GM19467 (cell line): ENCODE data around the gene VCAM1.

Experiments
- ATAC-seq: cut with Tn5 transposase; IDR thresholded peaks from one replicate; pipeline ENCODE4 v1.9.1; 2021; ENCODE audit warnings: mild to moderate bottlenecking, moderate library complexity; ENCODE audit not compliant: unreplicated experiment

The VCAM1 gene

GRCh38 chr1:100722221-100722620 lies 2.7 kb downstream of the VCAM1 start:
- ATAC-seq = no peak

- ATAC-seq = no peak
These were observed 4.7 kb downstream of the VCAM1 start for GRCh38 chr1:100724281-100724680.

GRCh38 chr1:100730130-100730529 lies 10.6 kb downstream of the VCAM1 start:
- no peak for ATAC-seq

DNA sequence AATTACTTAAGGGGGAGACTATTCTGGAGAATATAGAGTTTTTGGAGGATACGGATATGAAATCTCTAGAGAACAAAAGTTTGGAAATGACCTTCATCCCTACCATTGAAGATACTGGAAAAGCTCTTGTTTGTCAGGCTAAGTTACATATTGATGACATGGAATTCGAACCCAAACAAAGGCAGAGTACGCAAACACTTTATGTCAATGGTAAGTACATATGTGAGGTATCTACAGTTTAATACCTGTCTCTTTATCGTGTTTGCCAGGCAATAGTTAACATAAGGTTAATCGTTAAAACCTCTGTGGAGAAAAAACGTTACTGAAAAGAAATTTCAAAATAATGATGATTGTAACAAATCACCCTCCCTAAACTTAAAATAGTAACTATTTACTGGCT lies 11.8 kb downstream of the VCAM1 start:
- no peak for ATAC-seq

GRCh38 chr1:100731758-100732157 lies 12.2 kb downstream of the VCAM1 start:
- ATAC-seq = no peak

- no peak for ATAC-seq
These were observed 15.1 kb downstream of the VCAM1 start for GRCh38 chr1:100734676-100735075.

- ATAC-seq = no peak
These were observed 15.7 kb downstream of the VCAM1 start for GRCh38 chr1:100735244-100735643.

GRCh38 chr1:100736324-100736723 lies 16.8 kb downstream of the VCAM1 start:
- ATAC-seq = no peak

- no peak for ATAC-seq
These were observed 17.2 kb downstream of the VCAM1 start for GRCh38 chr1:100736746-100737145.

DNA sequence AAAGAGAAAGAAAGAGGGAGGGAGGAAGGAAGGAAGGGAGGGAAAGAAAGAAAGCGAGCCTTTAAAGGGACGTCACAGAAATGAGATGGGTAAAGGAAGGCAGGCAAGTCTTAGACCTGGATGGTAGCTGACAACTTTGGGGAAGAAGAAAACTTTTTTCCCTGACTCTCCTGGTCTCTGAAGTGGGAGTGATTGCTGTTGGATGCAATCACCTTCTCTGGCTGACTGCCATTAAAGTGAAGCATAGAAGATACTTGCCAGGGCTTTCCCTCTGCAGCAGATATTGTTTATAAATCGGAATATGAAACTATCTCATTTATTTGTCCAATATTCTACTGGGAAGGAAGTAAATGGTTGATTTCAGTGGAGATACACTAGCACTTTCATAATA lies 27.0 kb downstream of the VCAM1 start:
- ATAC-seq = no peak

DNA sequence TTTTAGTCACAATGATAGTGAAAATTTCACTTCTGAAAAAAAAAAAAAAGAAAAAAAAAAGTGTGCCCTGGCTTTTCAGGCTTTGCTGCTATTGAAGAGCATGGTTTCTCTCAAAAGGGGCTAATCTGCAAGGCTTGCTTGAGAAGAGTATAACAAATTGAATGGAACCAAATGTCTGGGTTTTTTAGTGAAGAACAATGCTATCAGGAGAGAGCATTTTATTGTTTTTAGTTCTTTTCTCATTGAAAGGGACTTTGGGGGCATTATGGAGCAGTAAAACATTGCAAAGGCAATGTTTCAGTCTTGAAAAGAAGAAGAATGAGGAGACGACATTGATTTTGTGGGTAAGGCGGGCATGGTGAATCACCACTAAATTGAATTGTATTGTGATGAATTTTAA lies 28.2 kb downstream of the VCAM1 start:
- no peak for ATAC-seq

GRCh38 chr1:100750005-100750885 lies 30.7 kb downstream of the VCAM1 start:
- ATAC-seq = no peak

- no peak for ATAC-seq
These were observed 33.2 kb downstream of the VCAM1 start for GRCh38 chr1:100752791-100753190.

DNA sequence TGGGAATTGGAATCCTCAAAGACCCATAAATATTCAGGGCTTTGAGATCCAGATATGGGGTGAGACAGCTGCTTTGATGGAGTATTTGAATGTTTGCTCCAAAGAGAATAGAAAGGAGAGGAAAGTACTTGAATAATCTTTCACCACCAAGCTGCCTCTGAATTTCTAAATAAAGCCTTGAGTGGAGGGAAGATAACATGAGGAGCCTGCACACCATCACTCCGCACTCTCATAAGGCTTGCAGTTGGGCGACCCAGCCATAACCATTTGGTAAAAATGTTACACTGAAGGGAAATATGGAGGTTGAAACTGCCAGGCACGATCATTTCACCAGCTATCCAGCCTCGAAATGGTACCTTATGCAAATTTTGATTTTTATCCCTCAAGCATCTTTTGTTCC lies 38.4 kb downstream of the VCAM1 start:
- ATAC-seq = no peak

- no peak for ATAC-seq
These were observed 39.6 kb downstream of the VCAM1 start for GRCh38 chr1:100759188-100759587.

- no peak for ATAC-seq
These were observed 41.0 kb downstream of the VCAM1 start for GRCh38 chr1:100760511-100760910.

- ATAC-seq = no peak
These were observed 42.9 kb downstream of the VCAM1 start for GRCh38 chr1:100762461-100762860.

DNA sequence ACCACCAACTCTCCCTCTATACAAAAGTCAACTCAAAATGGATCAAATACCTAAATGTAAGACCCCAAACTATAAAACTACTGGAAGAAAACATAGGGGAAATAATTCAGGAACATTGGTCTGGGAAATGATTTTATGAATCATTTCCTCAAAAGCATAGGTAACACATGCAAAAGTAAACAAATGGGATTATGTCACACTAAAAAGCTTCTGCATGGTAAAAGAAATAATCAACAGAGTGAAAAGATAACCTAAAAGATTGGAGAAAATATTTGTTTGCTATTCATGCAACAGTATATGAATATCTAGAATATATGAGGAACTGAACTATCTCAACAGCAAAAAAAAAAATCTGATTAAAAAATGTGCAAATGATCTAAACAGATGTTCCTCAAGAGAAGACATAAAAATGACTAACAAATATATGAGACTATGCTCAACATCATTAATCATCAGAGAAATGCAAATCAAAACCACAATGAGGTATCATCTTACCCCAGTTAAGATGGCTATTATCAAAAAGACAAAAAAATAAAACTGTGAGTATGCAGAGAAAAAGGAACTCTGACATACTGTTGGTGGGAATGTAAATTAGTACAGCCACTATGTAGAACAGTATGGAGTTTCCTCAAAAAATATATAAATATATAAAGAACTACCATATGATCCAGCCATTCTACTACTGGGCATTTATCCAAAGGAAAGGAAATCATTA lies 47.8 kb downstream of the VCAM1 start:
- no peak for ATAC-seq

GRCh38 chr1:100769323-100769722 lies 49.8 kb downstream of the VCAM1 start:
- ATAC-seq = no peak

DNA sequence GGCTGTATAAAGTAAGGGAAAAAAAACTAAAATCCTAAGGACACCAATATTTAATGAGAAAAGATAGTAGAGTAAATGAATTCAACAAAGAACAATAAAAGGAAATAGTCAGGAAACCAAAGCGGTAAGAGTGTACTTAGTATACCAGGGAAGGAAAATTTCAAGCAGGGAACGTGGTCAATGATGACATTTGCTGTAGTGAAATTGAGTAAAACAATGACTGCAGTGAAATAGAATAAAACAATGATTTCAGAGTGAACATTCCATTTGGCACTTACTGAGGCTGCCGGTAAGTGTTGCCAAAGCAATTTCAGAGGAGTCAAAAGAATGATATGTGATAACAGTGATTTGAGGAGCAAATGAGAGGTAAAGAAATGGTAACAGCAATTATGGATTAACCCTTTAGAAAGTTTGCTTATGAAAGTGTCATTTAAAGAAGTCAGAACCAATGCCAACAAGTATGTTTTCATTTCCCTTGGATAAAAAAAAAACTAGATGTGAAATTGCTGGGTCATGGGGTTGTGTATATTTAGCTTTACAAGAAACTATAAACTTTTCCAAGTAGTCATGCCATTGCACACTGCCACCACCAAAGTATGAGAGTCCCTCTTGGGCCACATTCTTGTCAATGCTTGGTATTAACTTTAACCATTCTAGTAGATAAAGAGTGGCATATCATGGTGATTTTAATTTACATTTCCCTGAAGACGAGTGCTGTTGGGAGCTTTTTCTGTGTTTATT lies 50.5 kb downstream of the VCAM1 start:
- ATAC-seq = no peak

GRCh38 chr1:100773444-100773843 lies 53.9 kb downstream of the VCAM1 start:
- no peak for ATAC-seq

DNA sequence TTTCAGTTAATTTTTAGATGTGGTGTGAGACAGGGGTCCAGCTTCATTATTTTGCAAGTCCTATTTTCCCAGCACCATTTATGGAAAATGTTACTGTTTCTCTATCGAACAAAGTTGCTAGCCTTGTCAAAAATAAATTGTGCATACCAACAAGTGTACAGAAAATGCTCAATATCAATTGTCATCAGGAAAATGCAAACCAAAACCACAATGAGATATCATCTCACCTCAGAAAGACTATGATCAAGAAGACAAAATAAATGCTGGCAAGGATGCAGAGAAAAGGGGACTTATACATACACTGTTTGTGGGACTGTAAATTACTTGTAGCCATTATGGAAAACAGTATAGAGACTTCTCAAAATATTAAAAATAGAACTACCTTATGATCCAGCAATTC lies 54.8 kb downstream of the VCAM1 start:
- no peak for ATAC-seq
